HepG2 (cell line): ENCODE data around the gene KSR1. TPM values are rescaled to one million over a fixed set of nuclear protein-coding genes. Genes with fewer than 3 reads are reported as not detected.

ENCODE experiments used
- ATAC-seq: fragments of 200-7000 bp; cut with Tn5 transposase; 3 replicates; pipeline ENCODE4 v1.9.1; 2020; ENCODE audit warnings: mild to moderate bottlenecking, moderate library complexity
- BruUV-seq: library from RNA; stranded (reverse); fragments of 400-500 nt; replicated peaks from 2 replicates; lab custom pipeline; 2021; lab: Mats Ljungman, UMichigan
- CTCF ChIA-PET: fragments of 300-600 bp; formaldehyde crosslinking; extraction: SDS; loops from one replicate; lab custom pipeline; 2021; ENCODE audit warnings: low total read pairs, inconsistent platforms, low intra/inter-chr PET ratio; lab: Yijun Ruan, JAX
- POLR2A ChIA-PET: fragments of 350-600 bp; sonication (Branson Sonifier 250); formaldehyde crosslinking; loops from one replicate; lab custom pipeline; 2020; ENCODE audit warnings: antibody characterized with exemption, inconsistent platforms; lab: Yijun Ruan, JAX
- DNase-seq: peaks from one replicate; pipeline ENCODE4 v3.0.0-alpha.2; 2015; ENCODE audit warnings: low spot score
- FAIRE-seq: peaks from 3 replicates; lab custom pipeline; 2011; peaks lifted over from hg19 to GRCh38; lab: Jason Lieb, UNC
- H2AFZ ChIP-seq: one replicate; pipeline ENCODE4 v1.6.1; 2011; ENCODE audit warnings: low read length, inconsistent platforms
- H3K27ac ChIP-seq: fragments of 300-600 bp; 3 replicates; pipeline ENCODE4 v1.8.0; 2011; ENCODE audit warnings: mixed run types, mild to moderate bottlenecking, mixed read lengths, low read length, inconsistent platforms; ENCODE audit not compliant: insufficient read depth; ENCODE audit errors: extremely low read length
- H3K27me3 ChIP-seq, 2 experiments: fragments of 200-600 bp in 1 of 2; 2 replicates in 1 of 2; 3 replicates in 1 of 2; pipeline versions ENCODE4 v1.6.0 to v1.8.0; 2011; ENCODE audit warnings: low read length in 2 of 2, mild to moderate bottlenecking in 2 of 2, moderate library complexity in 2 of 2, inconsistent platforms in 1 of 2; ENCODE audit not compliant: insufficient read depth in 2 of 2, control insufficient read depth in 1 of 2
- H3K36me3 ChIP-seq, 2 experiments: fragments of 200-600 bp in 1 of 2; replicated peaks in 1 of 2; 2 replicates in 1 of 2; 3 replicates in 1 of 2; pipeline versions ENCODE4 v1.5.1 to v1.8.0; 2011; ENCODE audit warnings: low read length in 2 of 2, inconsistent platforms in 1 of 2; ENCODE audit not compliant: insufficient read depth in 2 of 2, control insufficient read depth in 1 of 2
- H3K4me1 ChIP-seq: 2 replicates; pipeline ENCODE4 v1.5.1; 2012; ENCODE audit warnings: low read length, inconsistent platforms; ENCODE audit not compliant: insufficient read depth
- H3K4me2 ChIP-seq: 2 replicates; pipeline ENCODE4 v1.6.0; 2011; ENCODE audit warnings: low read depth, low read length, inconsistent platforms
- H3K4me3 ChIP-seq, 3 experiments: fragments of 200-600 bp in 1 of 3; sonication (generic), shearing (Covaris generic) in 1 of 3; replicated peaks in 1 of 3; 2 replicates each; pipeline ENCODE4 v1.5.1; 2011 to 2016; ENCODE audit warnings: low read length in 3 of 3, inconsistent platforms in 2 of 3, low read depth in 2 of 3, mild to moderate bottlenecking in 2 of 3, control low read depth in 1 of 3, mixed read lengths in 1 of 3; ENCODE audit not compliant: insufficient read depth in 1 of 3
- H3K79me2 ChIP-seq: one replicate; pipeline ENCODE4 v1.6.1; 2011; ENCODE audit warnings: low read length, inconsistent platforms; ENCODE audit not compliant: insufficient read depth
- H3K9ac ChIP-seq: 2 replicates; pipeline ENCODE4 v1.6.0; 2011; ENCODE audit warnings: mild to moderate bottlenecking, low read depth, low read length, inconsistent platforms; ENCODE audit not compliant: insufficient read depth
- H3K9me3 ChIP-seq: 2 replicates; pipeline ENCODE4 v1.5.1; 2012; ENCODE audit warnings: mild to moderate bottlenecking, low read length
- H4K20me1 ChIP-seq: 2 replicates; pipeline ENCODE4 v1.6.0; 2011; ENCODE audit warnings: inconsistent platforms, mild to moderate bottlenecking, low read length, moderate library complexity; ENCODE audit not compliant: insufficient read depth
- ARNT ChIP-seq: fragments of 450-650 bp; IDR thresholded peaks from 2 replicates; pipeline ENCODE4 v1.6.1; 2017
- ARNTL ChIP-seq: sonication (generic); formaldehyde crosslinking; IDR thresholded peaks from 2 replicates; pipeline ENCODE4 v1.4.0; 2020; ENCODE audit warnings: mild to moderate bottlenecking, missing genetic modification reagents
- ASH2L ChIP-seq: fragments of 300-600, 200-600 bp; sonication (generic); IDR thresholded peaks from 2 replicates; pipeline ENCODE4 v1.7.0; 2017; ENCODE audit warnings: low read depth, mild to moderate bottlenecking, moderate library complexity, mixed read lengths, low read length; ENCODE audit not compliant: insufficient read length
- ATF7 ChIP-seq, 2 experiments: fragments of 450-650 bp in 1 of 2; sonication (generic) in 1 of 2; formaldehyde crosslinking in 1 of 2; IDR thresholded peaks; 2 replicates each; pipeline versions ENCODE4 v1.4.0 to v1.6.1; 2016 to 2020; ENCODE audit warnings: antibody characterized with exemption in 1 of 2, mild to moderate bottlenecking in 1 of 2, missing genetic modification reagents in 1 of 2
- GTF2F1 ChIP-seq: fragments of 150-350 bp; IDR thresholded peaks from 2 replicates; pipeline ENCODE4 v1.6.1; 2014; ENCODE audit warnings: low read length
- HINFP ChIP-seq: sonication (generic); formaldehyde crosslinking; IDR thresholded peaks from 2 replicates; pipeline ENCODE4 v1.4.0; 2020; ENCODE audit warnings: low read depth, mild to moderate bottlenecking, missing genetic modification reagents
- KLF11 ChIP-seq: IDR thresholded peaks from 2 replicates; pipeline ENCODE4 v1.6.1; 2016; ENCODE audit warnings: missing compliant biosample characterization
- KMT2B ChIP-seq: IDR thresholded peaks from 2 replicates; pipeline ENCODE4 v1.6.1; 2016; ENCODE audit warnings: missing genetic modification reagents, missing compliant biosample characterization
- MAF1 ChIP-seq: sonication (generic); formaldehyde crosslinking; IDR thresholded peaks from 2 replicates; pipeline ENCODE4 v1.5.0; 2020; ENCODE audit warnings: missing genetic modification reagents, borderline replicate concordance
- NFYC ChIP-seq: IDR thresholded peaks from 2 replicates; pipeline ENCODE4 v1.6.1; 2016; ENCODE audit warnings: missing genetic modification reagents, missing compliant biosample characterization
- PITX1 ChIP-seq: sonication (generic); formaldehyde crosslinking; IDR thresholded peaks from 2 replicates; pipeline ENCODE4 v1.5.1; 2020; ENCODE audit warnings: mild to moderate bottlenecking, missing genetic modification reagents
- RFXAP ChIP-seq: sonication (generic); formaldehyde crosslinking; IDR thresholded peaks from 2 replicates; pipeline ENCODE4 v1.4.0; 2020; ENCODE audit warnings: missing genetic modification reagents, borderline replicate concordance
- TCF7L2 ChIP-seq: IDR thresholded peaks from 2 replicates; pipeline ENCODE4 v1.6.1; 2011; ENCODE audit warnings: mild to moderate bottlenecking, low read depth, low read length, moderate library complexity
- ZFP90 ChIP-seq: sonication (generic); formaldehyde crosslinking; IDR thresholded peaks from 2 replicates; pipeline ENCODE4 v1.8.0; 2022; ENCODE audit warnings: missing genetic modification reagents, mild to moderate bottlenecking, inconsistent platforms, borderline replicate concordance
- ZNF30 ChIP-seq: sonication (generic); formaldehyde crosslinking; IDR thresholded peaks from 2 replicates; pipeline ENCODE4 v1.5.0; 2020; ENCODE audit warnings: mild to moderate bottlenecking, missing genetic modification reagents
- ZNF691 ChIP-seq: sonication (generic); formaldehyde crosslinking; IDR thresholded peaks from 2 replicates; pipeline ENCODE4 v1.4.0; 2020; ENCODE audit warnings: missing genetic modification reagents, low read depth, mild to moderate bottlenecking, borderline replicate concordance
- ZNF740 ChIP-seq: sonication (generic); formaldehyde crosslinking; IDR thresholded peaks from 2 replicates; pipeline ENCODE4 v1.4.0; 2020; ENCODE audit warnings: missing genetic modification reagents
- ZNF766 ChIP-seq: sonication (generic); formaldehyde crosslinking; IDR thresholded peaks from 2 replicates; pipeline ENCODE4 v1.5.0; 2020; ENCODE audit warnings: missing genetic modification reagents, borderline replicate concordance
- ZSCAN9 ChIP-seq: IDR thresholded peaks from 2 replicates; pipeline ENCODE4 v1.6.1; 2016; ENCODE audit warnings: borderline replicate concordance
- WGBS: methylation state at CpG from one replicate; pipeline ENCODE4 v1.1.6; 2017; ENCODE audit warnings: low lambda C conversion rate; 5-methylcytosine and 5-hydroxymethylcytosine counted together
- in situ Hi-C: cut with HindIII; loops from 2 replicates; pipeline ENCODE4 v1.10.0; 2017; ENCODE audit warnings: low pct_unique_long_range_greater_than_20kb; ENCODE audit not compliant: extremely low pct_ligation_motif_present
- intact Hi-C: fragments of 100-400 bp; cut with micrococcal nuclease; formaldehyde crosslinking; loops from one replicate; pipeline ENCODE4 v1.10.0; 2022; ENCODE audit not compliant: unreplicated experiment
- polyA plus RNA-seq, 8 experiments: library from polyadenylated mRNA; depleted of rRNA in 3 of 8; stranded (reverse) in 7 of 8; unstranded in 1 of 8; fragments of >200 nt; fragmentation: Illumina TruSeq in 4 of 8; extraction: Trizol in 4 of 8; gene quantifications; 2 replicates each; pipeline versions ENCODE4 v1.2.1 to v1.2.3, GENCODE V29; 2011 to 2016; ENCODE audit warnings: low read depth in 4 of 8, missing spikeins in 1 of 8, mixed read lengths in 1 of 8; ENCODE audit not compliant: insufficient read depth in 1 of 8
- total RNA-seq, 5 experiments: library from RNA; depleted of rRNA; stranded (reverse); fragments of >200 nt; fragmentation: Illumina TruSeq; extraction: Trizol; gene quantifications; 2 replicates each; pipeline ENCODE4 v1.2.3, GENCODE V29; 2016; ENCODE audit warnings: low read depth in 1 of 5

KSR1 gene
- total and polyA plus RNA-seq, 2 of the 13 experiments (the other 11 are each of a cell fraction or from before 2014, with no cell fraction given) = 10.1 to 16.6 TPM

GRCh38 chr17:27430383-27430840 is 25.8 kb upstream of the KSR1 start:
- intact Hi-C loops (no loop called here), in situ Hi-C loops (no loop called here)
- FAIRE-seq (no peak), ATAC-seq (no peak), DNase-seq (no peak)
- no peaks in the 10 kb centered on the region for H3K79me2 ChIP-seq
- H3K4me1 ChIP-seq = no peaks in the 10 kb centered on the region
- no peaks in the 10 kb centered on the region for H3K9me3 ChIP-seq
- no peak overlapping the region for H3K4me3 ChIP-seq
- no peak overlapping the region for H3K27ac ChIP-seq
- no peak overlapping the region for H3K9ac ChIP-seq
- H3K27me3 ChIP-seq = no peaks in the 10 kb centered on the region; a peak in 2 of 5 replicates
- BruUV-seq = no TSS peak
- CTCF ChIA-PET = interaction anchor here (0.7 to 1.8 kb wide), 2 partner anchors 185 to 194 kb away, joined by 4 read pairs; no protein-coding TSS in a partner anchor
- no peak overlapping the region for H3K4me2 ChIP-seq
- WGBS = no CpG with 5 or more reads among the region's 7 CpGs
- no peak for TF ChIP-seq RFXAP
- no peak for TF ChIP-seq ZNF691 (CRISPR knock-in tag)
- no peak for TF ChIP-seq ZSCAN9 (CRISPR knock-in tag)
- no peak for TF ChIP-seq ATF7 (IDR thresholded peaks at IDR 0.05)
- TF ChIP-seq ATF7 (CRISPR knock-in tag; IDR thresholded peaks at IDR 0.05) = no peak
- no peak for TF ChIP-seq PITX1 (CRISPR knock-in tag)
- TF ChIP-seq KMT2B (CRISPR knock-in tag) = no peak
- no peak for TF ChIP-seq KLF11 (CRISPR knock-in tag)
- TF ChIP-seq ZNF740 (CRISPR knock-in tag) = no peak
- TF ChIP-seq ZFP90 (CRISPR knock-in tag) = no peak
- TF ChIP-seq TCF7L2 = no peak
- no peak for TF ChIP-seq ZNF30 (CRISPR knock-in tag)
- no peak for TF ChIP-seq ASH2L
- TF ChIP-seq GTF2F1 = no peak
- no peak for TF ChIP-seq MAF1 (CRISPR knock-in tag)
- TF ChIP-seq ARNT = no peak
- TF ChIP-seq ZNF766 (CRISPR knock-in tag) = no peak
- no peak for TF ChIP-seq NFYC (CRISPR knock-in tag)
- no peak for TF ChIP-seq ARNTL (CRISPR knock-in tag)
- TF ChIP-seq HINFP = no peak
- TF ChIP-seq, all 625 proteins: peak for 0
- POLR2A ChIA-PET = interaction anchor here (0.9 kb wide), 1 partner anchor 194 kb away, joined by 3 read pairs; no protein-coding TSS in a partner anchor
- H3K36me3 ChIP-seq = no peaks in the 10 kb centered on the region
- H2AFZ ChIP-seq = no peak overlapping the region
- no peaks in the 10 kb centered on the region for H4K20me1 ChIP-seq
